RWPE2 (cell line): ENCODE data around the gene CRAMP1.

Source experiments
- ATAC-seq: fragments of 200-7000 bp; cut with Tn5 transposase; 3 replicates; pipeline ENCODE4 v1.9.1; 2021; ENCODE audit warnings: low read depth
- DNase-seq: peaks from one replicate; pipeline ENCODE4 v3.0.0-alpha.2; 2020; ENCODE audit warnings: low spot score
- H3K27ac ChIP-seq: fragments of 450-650 bp; 2 replicates; pipeline ENCODE4 v1.5.1; 2017; ENCODE audit warnings: mild to moderate bottlenecking; ENCODE audit not compliant: poor library complexity, severe bottlenecking
- H3K27me3 ChIP-seq: fragments of 250-450 bp; sonication (Bioruptor Pico); 2 replicates; pipeline ENCODE4 v1.5.1; 2021; ENCODE audit warnings: mild to moderate bottlenecking, moderate library complexity; ENCODE audit not compliant: insufficient read depth, poor library complexity, severe bottlenecking
- H3K36me3 ChIP-seq: fragments of 250-450 bp; sonication (Bioruptor Pico); 2 replicates; pipeline ENCODE4 v1.5.1; 2020; ENCODE audit warnings: low read depth, mild to moderate bottlenecking, moderate library complexity
- H3K4me1 ChIP-seq: fragments of 250-450 bp; sonication (Bioruptor Pico); 2 replicates; pipeline ENCODE4 v1.5.1; 2021; ENCODE audit warnings: mild to moderate bottlenecking, moderate library complexity; ENCODE audit not compliant: insufficient read depth, poor library complexity, severe bottlenecking
- H3K4me3 ChIP-seq: fragments of 250-450 bp; sonication (Bioruptor Pico); 2 replicates; pipeline ENCODE4 v1.5.1; 2021; ENCODE audit warnings: mild to moderate bottlenecking, moderate library complexity; ENCODE audit not compliant: severe bottlenecking
- H3K9me3 ChIP-seq: fragments of 250-450 bp; sonication (Bioruptor Pico); 2 replicates; pipeline ENCODE4 v1.5.1; 2021; ENCODE audit warnings: mild to moderate bottlenecking, moderate library complexity; ENCODE audit not compliant: severe bottlenecking
- CTCF ChIP-seq: fragments of 450-650 bp; IDR thresholded peaks from one replicate; pipeline ENCODE4 v1.5.1; 2017; ENCODE audit warnings: mild to moderate bottlenecking, moderate library complexity; ENCODE audit not compliant: poor library complexity, severe bottlenecking

The CRAMP1 gene

DNA sequence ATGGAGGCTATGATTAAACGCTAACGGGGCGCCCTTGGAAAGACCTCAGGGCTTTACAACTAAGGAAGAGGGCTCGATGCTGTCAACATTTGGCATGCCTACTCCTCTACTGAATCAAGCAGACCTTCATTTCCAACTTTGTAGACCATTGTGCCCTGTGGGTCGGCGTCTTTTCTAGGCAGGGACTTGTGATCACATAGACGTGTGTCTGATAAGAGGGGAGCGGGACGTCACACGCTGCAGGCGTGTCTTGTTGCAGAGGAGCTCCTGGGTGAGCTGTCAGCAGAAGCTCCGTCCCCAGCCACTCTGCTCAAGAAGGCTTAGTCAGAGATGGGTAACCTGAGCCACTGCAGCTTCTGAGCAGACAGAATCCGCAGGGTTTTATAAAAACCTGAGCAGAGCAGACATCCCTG is 96.6 kb downstream of the CRAMP1 start:
- ATAC-seq = no peak
- H3K4me1 ChIP-seq = peaks cover 11% of the 10 kb centered on the region
- H3K9me3 ChIP-seq = no peaks in the 10 kb centered on the region
- no peaks in the 10 kb centered on the region for H3K27me3 ChIP-seq
- H3K36me3 ChIP-seq = no peaks in the 10 kb centered on the region
- TF ChIP-seq CTCF = no peak
- no peak for DNase-seq
- no peak overlapping the region for H3K27ac ChIP-seq
- no peak overlapping the region for H3K4me3 ChIP-seq

- Histone ChIP-seq H3K9me3 (no peaks in the 10 kb centered on the region), H3K27ac (no peak overlapping the region), H3K4me1 (peaks cover 10% of the 10 kb centered on the region), H3K36me3 (no peaks in the 10 kb centered on the region), H3K27me3 (no peaks in the 10 kb centered on the region), H3K4me3 (no peak overlapping the region)
- TF ChIP-seq CTCF = no peak
- ATAC-seq (no peak), DNase-seq (no peak)
These were observed 97.2 kb downstream of the CRAMP1 start for GRCh38 chr16:1709356-1709755.

GRCh38 chr16:1710811-1711507 is 98.8 kb downstream of the CRAMP1 start:
- Histone ChIP-seq H3K27me3 (no peaks in the 10 kb centered on the region), H3K27ac (no peak overlapping the region), H3K9me3 (no peaks in the 10 kb centered on the region), H3K4me1 (peaks cover 10% of the 10 kb centered on the region), H3K4me3 (no peak overlapping the region), H3K36me3 (no peaks in the 10 kb centered on the region)
- no peak for DNase-seq
- ATAC-seq = no peak
- TF ChIP-seq CTCF = no peak

DNA sequence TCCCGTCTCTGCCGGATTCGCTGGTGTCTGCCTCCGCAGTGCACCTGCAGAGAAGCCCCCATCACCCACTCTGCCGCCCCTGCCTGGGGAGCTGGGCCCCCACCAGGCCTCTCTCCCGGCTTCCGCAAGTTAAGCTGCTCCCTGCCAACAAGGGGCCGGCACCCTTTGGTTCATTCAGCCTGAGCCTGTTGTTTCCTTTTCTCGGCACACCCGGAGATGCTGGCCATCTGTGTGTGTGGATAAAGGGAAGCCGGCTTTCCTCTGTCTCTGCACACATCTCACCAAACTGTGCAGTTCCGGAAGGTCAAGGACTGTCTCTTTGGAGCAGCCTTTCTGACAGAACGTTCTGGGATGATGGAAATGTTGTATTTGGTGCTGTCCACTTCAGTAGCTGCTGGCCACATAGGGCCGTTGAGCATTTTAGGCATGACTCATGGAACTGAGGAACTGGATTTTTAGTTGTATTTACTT is 100.7 kb downstream of the CRAMP1 start:
- Histone ChIP-seq H3K9me3 (no peaks in the 10 kb centered on the region), H3K4me3 (no peak overlapping the region), H3K27ac (no peak overlapping the region), H3K27me3 (no peaks in the 10 kb centered on the region), H3K4me1 (peaks cover 7% of the 10 kb centered on the region), H3K36me3 (no peaks in the 10 kb centered on the region)
- DNase-seq (no peak), ATAC-seq (no peak)
- no peak for TF ChIP-seq CTCF

DNA sequence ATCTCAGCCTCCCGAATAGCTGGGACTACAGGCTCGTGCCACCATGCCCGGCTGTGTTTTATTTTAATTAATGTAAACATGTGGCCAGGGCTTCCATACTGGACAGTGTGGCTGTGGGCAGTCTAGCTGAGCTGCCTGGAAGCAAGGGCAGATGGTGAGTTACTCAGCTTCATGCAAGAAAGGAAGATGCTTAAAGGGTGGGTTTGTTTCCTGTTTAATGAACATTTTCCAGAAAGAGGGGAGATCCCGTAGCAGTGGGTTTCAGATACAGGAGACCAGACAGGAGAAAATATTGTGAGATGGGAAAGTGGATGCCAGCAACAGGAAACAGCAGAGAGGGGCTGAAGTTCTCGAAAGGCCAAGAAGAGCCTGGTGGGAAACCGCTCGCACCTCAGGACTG is 101.2 kb downstream of the CRAMP1 start:
- Histone ChIP-seq H3K27ac (no peak overlapping the region), H3K4me1 (peaks cover 4% of the 10 kb centered on the region), H3K9me3 (no peaks in the 10 kb centered on the region), H3K36me3 (no peaks in the 10 kb centered on the region), H3K27me3 (no peaks in the 10 kb centered on the region), H3K4me3 (no peak overlapping the region)
- ATAC-seq = no peak
- no peak for TF ChIP-seq CTCF
- no peak for DNase-seq
